Measurements from ENCODE around the gene RNF180. TPM values are rescaled to one million over a fixed set of nuclear protein-coding genes. Genes with fewer than 3 reads are reported as not detected.
A peak's percentile ranks its signal among the peaks of the same experiment; 100 is the strongest.

Gene RNF180
- total RNA-seq, 1 experiment from 2014 or later, result 0.61 TPM

- Mint-ChIP-seq H3K27ac (ENCODE audit: unreplicated experiment) (no peak overlapping the region), H3K4me3 (ENCODE audit: unreplicated experiment) (no peak overlapping the region), H3K36me3 (ENCODE audit: insufficient read depth, unreplicated experiment) (no peaks in the 10 kb centered on the region), H3K4me1 (ENCODE audit: low read depth, unreplicated experiment) (peaks cover 5% of the 10 kb centered on the region), H3K27me3 (ENCODE audit: insufficient read depth, unreplicated experiment) (peaks cover 25% of the 10 kb centered on the region), H3K9me3 (ENCODE audit: unreplicated experiment) (no peaks in the 10 kb centered on the region)
- Histone ChIP-seq H3K27me3 (replicated peaks; ENCODE audit: control insufficient read depth, insufficient read depth, low read length) (peaks cover 3% of the 10 kb centered on the region), H3K4me3 (ENCODE audit: low read depth, low read length) (no peak overlapping the region), H3K9me3 (no peaks in the 10 kb centered on the region), H3K36me3 (ENCODE audit: control insufficient read depth, insufficient read depth, low read length) (no peaks in the 10 kb centered on the region), H3K4me1 (no peaks in the 10 kb centered on the region)
- no TSS peak for BruUV-seq (replicated peaks)
- DNase-seq, result no peak
- ChIA-PET POLR2A (no interaction called here), CTCF (no interaction called here)
- intact Hi-C loops (cut with micrococcal nuclease; ENCODE audit: unreplicated experiment), result no loop called here
- no peak for TF ChIP-seq CTCF (IDR thresholded peaks at IDR 0.05; ENCODE audit: insufficient read depth in 1 of 2, low read depth in 1 of 2, low read length in 1 of 2, severe bottlenecking in 1 of 2, unreplicated experiment in 1 of 2)
These were observed 1.9 kb upstream of the RNF180 start for GRCh38 chr5:64163746-64164145.

GRCh38 chr5:64164166-64164565, 1.5 kb upstream of the RNF180 start:
- BruUV-seq (replicated peaks), result no TSS peak
- no peak for TF ChIP-seq CTCF (IDR thresholded peaks at IDR 0.05; ENCODE audit: insufficient read depth in 1 of 2, low read depth in 1 of 2, low read length in 1 of 2, severe bottlenecking in 1 of 2, unreplicated experiment in 1 of 2)
- Mint-ChIP-seq H3K4me3 (ENCODE audit: unreplicated experiment) (no peak overlapping the region), H3K27ac (ENCODE audit: unreplicated experiment) (no peak overlapping the region), H3K4me1 (ENCODE audit: low read depth, unreplicated experiment) (peaks cover 5% of the 10 kb centered on the region), H3K36me3 (ENCODE audit: insufficient read depth, unreplicated experiment) (no peaks in the 10 kb centered on the region), H3K27me3 (ENCODE audit: insufficient read depth, unreplicated experiment) (peaks cover 27% of the 10 kb centered on the region), H3K9me3 (ENCODE audit: unreplicated experiment) (no peaks in the 10 kb centered on the region)
- Histone ChIP-seq H3K36me3 (ENCODE audit: control insufficient read depth, insufficient read depth, low read length) (no peaks in the 10 kb centered on the region), H3K4me1 (no peaks in the 10 kb centered on the region), H3K9me3 (no peaks in the 10 kb centered on the region), H3K27me3 (replicated peaks; ENCODE audit: control insufficient read depth, insufficient read depth, low read length) (peaks cover 3% of the 10 kb centered on the region), H3K4me3 (ENCODE audit: low read depth, low read length) (no peak overlapping the region)
- no peak for DNase-seq
- intact Hi-C loops (cut with micrococcal nuclease; ENCODE audit: unreplicated experiment), result no loop called here
- ChIA-PET CTCF (no interaction called here), POLR2A (no interaction called here)

- Mint-ChIP-seq H3K27ac (ENCODE audit: unreplicated experiment) (no peak overlapping the region), H3K9me3 (ENCODE audit: unreplicated experiment) (no peaks in the 10 kb centered on the region), H3K4me3 (ENCODE audit: unreplicated experiment) (peak overlapping the region; percentile 82), H3K36me3 (ENCODE audit: insufficient read depth, unreplicated experiment) (no peaks in the 10 kb centered on the region), H3K4me1 (ENCODE audit: low read depth, unreplicated experiment) (peaks cover 5% of the 10 kb centered on the region), H3K27me3 (ENCODE audit: insufficient read depth, unreplicated experiment) (peaks cover 29% of the 10 kb centered on the region)
- no peak for TF ChIP-seq CTCF (IDR thresholded peaks at IDR 0.05; ENCODE audit: insufficient read depth in 1 of 2, low read depth in 1 of 2, low read length in 1 of 2, severe bottlenecking in 1 of 2, unreplicated experiment in 1 of 2)
- Histone ChIP-seq H3K4me1 (no peaks in the 10 kb centered on the region), H3K9me3 (no peaks in the 10 kb centered on the region), H3K36me3 (ENCODE audit: control insufficient read depth, insufficient read depth, low read length) (no peaks in the 10 kb centered on the region), H3K4me3 (ENCODE audit: low read depth, low read length) (no peak overlapping the region; the same call in 1 of the 2 replicates), H3K27me3 (replicated peaks; ENCODE audit: control insufficient read depth, insufficient read depth, low read length) (peaks cover 3% of the 10 kb centered on the region)
- POLR2A ChIA-PET, result no interaction called here
- no TSS peak for BruUV-seq (replicated peaks)
- DNase-seq, result no peak
- intact Hi-C loops (cut with micrococcal nuclease; ENCODE audit: unreplicated experiment), result loop anchor here (1.0 kb wide), 1 partner anchor 18 kb away; no protein-coding TSS in a partner anchor
- CTCF ChIA-PET, result no interaction called here
These were observed 513 bp upstream of the RNF180 start for GRCh38 chr5:64165160-64165499.

Measured in Caco-2 (cell line).